ENCODE measurements around the gene SERPINE1. TPM values are rescaled to one million over a fixed set of nuclear protein-coding genes. Genes with fewer than 3 reads are reported as not detected.

SERPINE1 gene
- total and polyA plus RNA-seq, 2 of the 13 experiments (the other 11 are each of a cell fraction or from before 2014, with no cell fraction given): 21.2 to 1,576 TPM

GRCh38 chr7:101096957-101097347 lies 30.0 kb upstream of the SERPINE1 start:
- Histone ChIP-seq H3K27ac (ENCODE audit: extremely low read length, insufficient read depth, low read length) (no peak overlapping the region), H3K4me1 (ENCODE audit: insufficient read depth, low read length) (peaks cover 54% of the 10 kb centered on the region), H3K79me2 (ENCODE audit: insufficient read depth, low read length) (no peaks in the 10 kb centered on the region)
- TF ChIP-seq ZSCAN25 (CRISPR knock-in tag; IDR thresholded peaks at IDR 0.05) (no peak), ZBTB40 (IDR thresholded peaks at IDR 0.05) (no peak), ZBTB40 (CRISPR knock-in tag; IDR thresholded peaks at IDR 0.05) (no peak), MYPOP (CRISPR knock-in tag; IDR thresholded peaks at IDR 0.05) (no peak), HNRNPK (IDR thresholded peaks at IDR 0.05; ENCODE audit: low read depth, low read length, poor library complexity, severe bottlenecking) (no peak), RERE (CRISPR knock-in tag; IDR thresholded peaks at IDR 0.05; ENCODE audit: low read depth) (no peak), ZNF264 (CRISPR knock-in tag; IDR thresholded peaks at IDR 0.05) (no peak), ATF5 (CRISPR knock-in tag; IDR thresholded peaks at IDR 0.05; ENCODE audit: low read depth) (no peak)

More at GRCh38 chr7:101096957-101097347, 30.0 kb upstream of the SERPINE1 start:
- WGBS (ENCODE audit: low lambda C conversion rate): 79% methylated on average over 5 of the region's 5 CpGs
- CTCF ChIA-PET (ENCODE audit: low intra/inter-chr PET ratio, low total read pairs): interaction anchor here (3.8 kb wide), 1 partner anchor 41 kb away, joined by 40 read pairs; no protein-coding TSS in a partner anchor
- H3K27me3 ChIP-seq (ENCODE audit: control insufficient read depth in 1 of 2, insufficient read depth in 2 of 2, low read length in 2 of 2): no peaks in the 10 kb centered on the region
- intact Hi-C loops (cut with micrococcal nuclease; ENCODE audit: unreplicated experiment): no loop called here
- POLR2A ChIA-PET: interaction anchor here (0.8 to 2.8 kb wide), 3 partner anchors 12 to 69 kb away, joined by 3 to 26 read pairs (median 3); partner anchors contain the start of genes TRIM56 and VGF
- no peak overlapping the region for H3K9ac ChIP-seq (ENCODE audit: insufficient read depth, low read depth, low read length)
- no TSS peak for BruUV-seq (replicated peaks)
- DNase-seq (ENCODE audit: low spot score): no peak
- no peak for ATAC-seq
- H3K4me2 ChIP-seq (ENCODE audit: low read depth, low read length): no peak overlapping the region
- H4K20me1 ChIP-seq (ENCODE audit: insufficient read depth, low read length): no peaks in the 10 kb centered on the region
- no peak for FAIRE-seq
- H2AFZ ChIP-seq (ENCODE audit: low read length): no peak overlapping the region
- H3K9me3 ChIP-seq (ENCODE audit: low read length): no peaks in the 10 kb centered on the region
- in situ Hi-C loops (cut with HindIII; ENCODE audit: extremely low pct_ligation_motif_present, low pct_unique_long_range_greater_than_20kb): loop anchor here (5.0 kb wide), 1 partner anchor 40 kb away; no protein-coding TSS in a partner anchor
- H3K36me3 ChIP-seq (replicated peaks in 1 of 2; ENCODE audit: control insufficient read depth in 1 of 2, insufficient read depth in 2 of 2, low read length in 2 of 2): no peaks in the 10 kb centered on the region
- H3K4me3 ChIP-seq (replicated peaks in 1 of 3; ENCODE audit: insufficient read depth in 1 of 3, low read depth in 2 of 3, low read length in 3 of 3): no peak overlapping the region

Data from HepG2 (cell line).